Stimulated activated CD8-positive, alpha-beta memory T cell treated with anti-CD3 and anti-CD28 coated beads, Interleukin-12 subunit alpha, Interleukin-12 subunit beta, amount 100 ng/mL, for 24 hours (primary cell): Measurements from ENCODE around the gene ARAP3.
A peak's percentile ranks its signal among the peaks of the same experiment; 100 is the strongest.
"Not testable (repeated sequence)": the region's sequence is repeated elsewhere in the genome, so short reads cannot be mapped to it uniquely, and the experiment has no call there.

Experiments used
- DNase-seq: peaks from one replicate; pipeline ENCODE4 v3.0.0-alpha.2; 2020; ENCODE audit errors: extremely low read depth

ARAP3 gene

DNA sequence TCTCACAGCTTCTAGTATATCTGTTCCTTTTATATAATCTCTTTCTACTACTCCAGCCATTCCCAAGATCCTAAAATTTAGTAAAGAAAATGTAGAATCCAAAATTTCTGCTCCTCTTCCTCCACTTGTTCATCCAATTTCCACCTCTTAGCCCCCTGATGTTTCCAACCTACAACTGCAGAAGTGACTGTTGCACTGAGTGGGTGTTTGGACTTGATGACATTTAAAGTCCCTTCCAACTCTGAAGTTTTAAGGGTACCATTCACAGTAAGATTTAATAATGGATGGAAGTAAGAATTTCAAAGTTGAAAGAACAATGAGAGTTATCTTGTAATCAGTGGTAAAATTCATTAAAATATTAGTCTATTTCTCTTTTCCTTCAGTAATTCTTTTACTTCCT is 68.7 kb downstream of the ARAP3 start:
- DNase-seq, result no peak

- DNase-seq, result no peak
These were observed 70.7 kb downstream of the ARAP3 start for GRCh38 chr5:141611289-141611688.

DNA sequence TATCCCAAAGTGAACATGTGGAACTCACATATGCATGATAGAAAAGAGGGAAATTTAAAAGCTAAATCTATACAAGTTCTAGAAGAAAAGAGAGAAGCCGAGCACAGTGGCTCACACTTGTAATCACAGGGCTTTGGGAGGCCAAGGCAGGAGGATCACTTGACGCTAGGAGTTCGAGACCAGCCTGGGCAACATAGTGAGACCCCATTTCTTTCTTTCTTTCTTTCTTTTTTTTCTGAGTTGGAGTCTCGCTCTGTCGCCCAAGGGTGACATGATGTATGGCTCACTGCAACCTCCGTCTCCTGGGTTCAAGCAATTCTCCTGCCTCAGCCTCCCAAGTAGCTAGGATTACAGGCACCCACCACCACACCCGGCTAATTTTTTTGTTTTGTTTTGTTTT is 72.1 kb downstream of the ARAP3 start:
- DNase-seq, result not testable (repeated sequence)

DNA sequence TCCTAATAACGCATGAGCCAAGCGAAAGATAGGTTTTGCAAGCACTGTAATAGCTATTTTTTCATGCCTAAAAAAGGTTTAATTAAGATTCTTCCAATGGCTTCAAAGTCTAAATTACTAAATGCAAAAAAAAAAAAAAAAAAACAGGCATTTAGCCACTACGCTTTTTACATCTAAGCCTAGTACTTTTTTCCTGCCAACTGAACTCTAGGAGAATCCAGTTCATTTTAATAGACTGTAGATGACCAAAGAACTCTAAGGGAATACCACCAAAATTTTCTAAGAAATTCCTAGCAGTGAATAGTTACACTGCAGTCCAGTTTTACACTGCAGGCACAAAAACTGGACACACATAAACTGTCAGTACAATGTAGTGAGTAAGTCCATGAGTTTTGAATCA is 73.0 kb downstream of the ARAP3 start:
- DNase-seq, result no peak

- DNase-seq, result no peak
These were observed 73.5 kb downstream of the ARAP3 start for GRCh38 chr5:141608557-141608956.

GRCh38 chr5:141608046-141608445 is 74.0 kb downstream of the ARAP3 start:
- DNase-seq, result no peak

DNA sequence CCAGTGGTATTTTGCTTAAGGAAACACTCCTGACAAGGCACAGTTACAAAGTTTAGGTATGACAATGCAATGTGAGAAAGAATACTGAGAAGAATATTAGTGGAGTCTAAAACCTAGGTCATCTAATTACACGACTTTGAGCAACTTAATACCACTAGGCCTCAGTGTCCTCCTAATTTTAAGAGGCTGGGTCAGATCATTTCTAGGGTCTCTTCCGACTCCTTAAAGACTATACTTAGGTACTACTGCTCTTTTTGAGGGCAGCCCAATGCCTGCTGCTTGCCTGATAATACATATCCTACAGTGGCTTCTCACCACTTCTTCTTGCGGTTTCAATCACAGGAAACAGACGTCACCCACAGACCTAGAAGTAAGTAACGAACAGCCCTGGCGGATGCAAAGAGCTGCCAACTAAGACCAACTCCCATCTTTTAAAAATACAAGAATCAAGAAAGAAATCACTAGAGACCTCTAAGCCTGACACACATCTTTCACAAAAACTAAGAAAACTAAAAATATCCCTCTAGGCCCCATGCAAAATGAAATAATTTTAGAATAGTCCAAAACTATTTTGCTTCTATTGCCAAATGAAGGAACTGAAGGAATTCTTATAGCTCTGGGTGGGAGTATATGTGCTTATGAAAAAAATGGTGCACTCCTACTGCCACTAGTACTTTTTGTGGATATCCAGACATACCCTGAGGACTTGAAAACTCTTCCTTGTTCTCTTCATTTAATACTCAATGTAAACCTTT is 76.3 kb downstream of the ARAP3 start:
- DNase-seq, result peak; percentile 35

DNA sequence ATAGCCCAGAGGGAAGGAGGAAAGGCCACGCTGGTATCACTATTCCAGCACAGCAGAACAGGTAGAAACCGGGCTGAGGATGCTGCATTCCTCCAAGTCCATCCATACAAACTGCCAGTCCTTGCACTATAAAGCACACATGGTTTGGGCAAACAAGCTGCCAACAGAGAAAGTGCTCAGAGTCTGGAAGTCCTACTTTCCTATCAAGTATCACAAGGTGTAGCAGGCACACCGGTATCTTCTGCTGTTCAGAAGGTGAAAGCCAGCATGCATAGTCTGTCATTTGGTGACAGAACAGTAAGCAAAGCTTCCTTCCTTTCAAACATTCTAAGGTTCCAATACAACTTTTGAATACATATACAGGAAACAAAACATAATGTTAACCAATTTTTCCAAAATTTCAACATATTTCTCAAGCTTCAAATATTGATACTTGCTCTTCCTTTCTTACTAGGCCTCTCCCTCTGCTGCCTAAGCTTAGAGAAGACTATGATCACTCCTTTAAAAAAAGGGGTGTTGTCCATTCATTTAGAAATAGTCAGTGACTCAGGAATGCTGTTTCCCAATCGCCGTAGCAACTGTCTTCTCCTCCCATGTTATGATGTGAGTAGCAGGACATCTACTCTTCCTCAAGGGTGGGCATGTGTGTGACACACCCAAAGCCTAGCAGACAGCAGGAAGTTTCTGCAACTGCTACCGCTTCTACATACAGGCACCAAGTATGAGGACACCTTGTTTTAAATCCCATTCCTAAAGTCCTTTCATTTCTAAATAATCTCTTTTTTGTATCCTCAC is 77.9 kb downstream of the ARAP3 start:
- no peak for DNase-seq
